Peyer's patch (tissue), 4 donors: ENCODE measurements around the gene DIAPH2.

Experiments used
- POLR2A ChIP-seq, 2 donors: fragments of 450-650 bp; IDR thresholded peaks; one replicate each; pipeline ENCODE4 v1.5.1; 2017; ENCODE audit warnings: antibody characterized with exemption in 2 of 2, mild to moderate bottlenecking in 2 of 2, moderate library complexity in 2 of 2
- TF ChIP-seq, protein P1 (sequence below), 6 experiments: fragments of 450-650 bp in 4 of 6; fragments of 200-600 bp in 2 of 6; sonication (generic) in 1 of 6; IDR thresholded peaks; one replicate each; pipeline ENCODE4 v1.5.1; 2017 to 2019; ENCODE audit warnings: antibody characterized with exemption in 6 of 6, mild to moderate bottlenecking in 3 of 6, moderate library complexity in 1 of 6

DNA sequence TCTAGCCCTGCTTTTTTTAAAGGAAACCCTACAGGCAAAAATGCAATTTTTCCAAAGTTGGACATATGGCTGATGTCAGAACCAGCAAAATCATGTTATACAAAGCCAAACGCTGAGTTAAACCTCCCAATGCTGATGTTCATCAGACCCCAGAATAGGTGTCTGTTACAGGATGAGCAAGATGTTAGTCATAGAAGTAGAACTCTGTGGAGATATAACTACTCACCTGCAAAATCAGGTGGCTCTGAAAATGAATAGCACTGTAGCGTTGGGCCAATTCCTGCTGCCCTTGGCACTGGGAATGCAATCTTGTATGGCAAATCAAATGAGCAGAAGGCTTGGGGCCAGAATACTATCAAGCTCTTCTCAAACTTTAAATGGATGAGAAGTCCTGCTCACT lies 833.1 kb downstream of the DIAPH2 start:
- no peak for TF ChIP-seq POLR2A (IDR thresholded peaks at IDR 0.05)
- TF ChIP-seq, protein P1, sequence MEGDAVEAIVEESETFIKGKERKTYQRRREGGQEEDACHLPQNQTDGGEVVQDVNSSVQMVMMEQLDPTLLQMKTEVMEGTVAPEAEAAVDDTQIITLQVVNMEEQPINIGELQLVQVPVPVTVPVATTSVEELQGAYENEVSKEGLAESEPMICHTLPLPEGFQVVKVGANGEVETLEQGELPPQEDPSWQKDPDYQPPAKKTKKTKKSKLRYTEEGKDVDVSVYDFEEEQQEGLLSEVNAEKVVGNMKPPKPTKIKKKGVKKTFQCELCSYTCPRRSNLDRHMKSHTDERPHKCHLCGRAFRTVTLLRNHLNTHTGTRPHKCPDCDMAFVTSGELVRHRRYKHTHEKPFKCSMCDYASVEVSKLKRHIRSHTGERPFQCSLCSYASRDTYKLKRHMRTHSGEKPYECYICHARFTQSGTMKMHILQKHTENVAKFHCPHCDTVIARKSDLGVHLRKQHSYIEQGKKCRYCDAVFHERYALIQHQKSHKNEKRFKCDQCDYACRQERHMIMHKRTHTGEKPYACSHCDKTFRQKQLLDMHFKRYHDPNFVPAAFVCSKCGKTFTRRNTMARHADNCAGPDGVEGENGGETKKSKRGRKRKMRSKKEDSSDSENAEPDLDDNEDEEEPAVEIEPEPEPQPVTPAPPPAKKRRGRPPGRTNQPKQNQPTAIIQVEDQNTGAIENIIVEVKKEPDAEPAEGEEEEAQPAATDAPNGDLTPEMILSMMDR (IDR thresholded peaks at IDR 0.05), result no peak
